Vagina (tissue), 2 donors: Measurements from ENCODE around the gene FLT4. TPM values are rescaled to one million over a fixed set of nuclear protein-coding genes. Genes with fewer than 3 reads are reported as not detected.
"Not testable (repeated sequence)": the region's sequence is repeated elsewhere in the genome, so short reads cannot be mapped to it uniquely, and the experiment has no call there.

Source experiments
- DNase-seq, 2 donors: peaks; one replicate each; pipeline ENCODE4 v3.0.0-alpha.2; 2017; ENCODE audit errors: extremely low spot score in 2 of 2
- H3K27ac ChIP-seq: fragments of 200-600 bp; sonication (generic); one replicate; pipeline ENCODE4 v1.5.1; 2019
- H3K27me3 ChIP-seq: fragments of 200-600 bp; sonication (generic); one replicate; pipeline ENCODE4 v1.5.1; 2019
- H3K36me3 ChIP-seq, 2 donors: fragments of 200-600 bp; sonication (generic); one replicate each; pipeline ENCODE4 v1.5.1; 2017 to 2019
- H3K4me1 ChIP-seq: fragments of 200-600 bp; sonication (generic); one replicate; pipeline ENCODE4 v1.5.1; 2019
- H3K4me3 ChIP-seq, 2 donors: fragments of 200-600 bp; sonication (generic); 1 replicate in 1 of 2; 2 replicates in 1 of 2; pipeline ENCODE4 v1.5.1; 2016 to 2019
- H3K9me3 ChIP-seq: fragments of 200-600 bp; sonication (generic); one replicate; pipeline ENCODE4 v1.5.1; 2019
- POLR2A ChIP-seq, 2 donors: fragments of 450-650 bp; IDR thresholded peaks; one replicate each; pipeline ENCODE4 v1.6.1; 2017; ENCODE audit warnings: antibody characterized with exemption in 2 of 2, mild to moderate bottlenecking in 2 of 2, moderate library complexity in 2 of 2
- POLR2AphosphoS5 ChIP-seq, 2 donors: sonication (generic); formaldehyde crosslinking; IDR thresholded peaks; one replicate each; pipeline ENCODE4 v1.9.0; 2017; ENCODE audit warnings: antibody characterized with exemption in 2 of 2, mild to moderate bottlenecking in 2 of 2, low read depth in 1 of 2; ENCODE audit not compliant: insufficient read depth in 1 of 2
- intact Hi-C: fragments of 100-400 bp; cut with DNase I; formaldehyde crosslinking; loops from one replicate; pipeline ENCODE4 v1.15.1; 2023
- total RNA-seq: library from RNA; depleted of rRNA; stranded (reverse); fragments of >200 nt; gene quantifications from one replicate; pipeline ENCODE4 v1.2.3, GENCODE V29; 2016
- TF ChIP-seq, protein P1 (sequence below), 3 experiments: fragments of 450-650 bp in 2 of 3; fragments of 200-600 bp in 1 of 3; sonication (generic) in 1 of 3; IDR thresholded peaks; one replicate each; pipeline ENCODE4 v1.5.1; 2017 to 2019; ENCODE audit warnings: antibody characterized with exemption in 3 of 3, mild to moderate bottlenecking in 2 of 3, moderate library complexity in 2 of 3

Gene FLT4
- total RNA-seq, 1 donor from 2014 or later: 20.9 TPM

DNA sequence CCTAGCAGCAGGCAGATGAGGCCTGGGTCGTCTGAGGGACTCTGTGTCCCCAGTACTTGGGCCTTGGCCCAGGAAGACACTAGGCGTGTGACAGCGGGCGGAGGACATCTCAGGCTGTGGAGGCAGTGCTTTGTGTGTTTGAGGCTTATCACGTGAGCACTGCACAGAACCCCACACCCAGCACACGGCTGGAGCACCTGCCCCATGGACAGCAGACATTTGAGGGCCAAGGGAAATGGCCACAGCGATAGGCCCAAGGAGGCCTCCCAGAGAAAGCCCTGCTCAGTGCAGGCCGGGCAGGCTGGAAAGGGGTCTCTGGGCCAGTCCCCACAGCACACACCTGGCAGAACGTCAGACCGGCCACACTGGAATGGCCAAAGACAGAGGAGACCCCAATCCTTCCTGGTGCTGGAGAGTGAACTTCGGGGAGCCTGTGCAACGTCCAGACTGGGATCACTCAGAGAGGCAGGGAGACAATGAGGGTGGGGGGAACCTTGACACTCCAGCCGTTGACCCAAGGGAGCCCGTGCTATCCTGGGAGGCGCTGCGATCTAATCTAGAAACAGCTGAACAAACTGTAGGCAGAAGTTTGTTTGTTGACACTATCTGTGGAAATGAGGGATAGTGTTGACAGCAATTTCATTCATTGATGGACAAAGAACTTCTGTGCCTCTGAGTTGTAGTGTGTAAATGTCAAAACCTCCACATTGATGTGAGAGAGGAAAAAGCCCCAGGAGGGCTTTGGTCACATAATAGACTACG lies 19.6 kb upstream of the FLT4 start:
- Histone ChIP-seq H3K9me3 (no peaks in the 10 kb centered on the region), H3K27ac (no peak overlapping the region), H3K27me3 (no peaks in the 10 kb centered on the region), H3K36me3 (no peaks in the 10 kb centered on the region), H3K4me1 (peaks cover 5% of the 10 kb centered on the region), H3K4me3 (no peak overlapping the region)
- TF ChIP-seq POLR2A (IDR thresholded peaks at IDR 0.05): no peak
- no peak for TF ChIP-seq POLR2AphosphoS5 (IDR thresholded peaks at IDR 0.05; ENCODE audit: insufficient read depth in 1 of 2, low read depth in 1 of 2)
- TF ChIP-seq, protein P1, sequence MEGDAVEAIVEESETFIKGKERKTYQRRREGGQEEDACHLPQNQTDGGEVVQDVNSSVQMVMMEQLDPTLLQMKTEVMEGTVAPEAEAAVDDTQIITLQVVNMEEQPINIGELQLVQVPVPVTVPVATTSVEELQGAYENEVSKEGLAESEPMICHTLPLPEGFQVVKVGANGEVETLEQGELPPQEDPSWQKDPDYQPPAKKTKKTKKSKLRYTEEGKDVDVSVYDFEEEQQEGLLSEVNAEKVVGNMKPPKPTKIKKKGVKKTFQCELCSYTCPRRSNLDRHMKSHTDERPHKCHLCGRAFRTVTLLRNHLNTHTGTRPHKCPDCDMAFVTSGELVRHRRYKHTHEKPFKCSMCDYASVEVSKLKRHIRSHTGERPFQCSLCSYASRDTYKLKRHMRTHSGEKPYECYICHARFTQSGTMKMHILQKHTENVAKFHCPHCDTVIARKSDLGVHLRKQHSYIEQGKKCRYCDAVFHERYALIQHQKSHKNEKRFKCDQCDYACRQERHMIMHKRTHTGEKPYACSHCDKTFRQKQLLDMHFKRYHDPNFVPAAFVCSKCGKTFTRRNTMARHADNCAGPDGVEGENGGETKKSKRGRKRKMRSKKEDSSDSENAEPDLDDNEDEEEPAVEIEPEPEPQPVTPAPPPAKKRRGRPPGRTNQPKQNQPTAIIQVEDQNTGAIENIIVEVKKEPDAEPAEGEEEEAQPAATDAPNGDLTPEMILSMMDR (IDR thresholded peaks at IDR 0.05): no peak
- DNase-seq: no peak
- intact Hi-C loops: no loop called here

DNA sequence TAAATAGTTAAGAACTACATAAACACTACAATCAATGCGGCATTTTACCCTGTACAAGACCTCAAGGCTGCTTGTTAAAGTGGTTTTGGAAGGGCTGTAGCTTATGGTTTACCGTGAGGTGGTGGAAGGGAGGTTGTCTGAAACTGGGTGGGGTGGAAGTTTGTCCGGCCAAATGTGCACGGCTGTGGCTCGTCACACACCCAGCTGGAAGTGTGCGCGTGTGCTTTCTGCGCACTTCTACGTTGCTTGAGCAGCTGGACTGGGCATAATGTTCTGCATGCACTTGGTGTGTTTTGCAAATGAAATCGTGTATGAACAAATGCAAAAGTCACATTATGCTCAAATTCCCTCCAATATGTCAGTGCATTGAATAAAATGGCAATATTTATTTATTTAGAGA lies 17.4 kb upstream of the FLT4 start:
- Histone ChIP-seq H3K4me3 (no peak overlapping the region), H3K9me3 (no peaks in the 10 kb centered on the region), H3K4me1 (no peaks in the 10 kb centered on the region), H3K27me3 (no peaks in the 10 kb centered on the region), H3K27ac (no peak overlapping the region), H3K36me3 (no peaks in the 10 kb centered on the region)
- intact Hi-C loops: no loop called here
- no peak for TF ChIP-seq POLR2AphosphoS5 (IDR thresholded peaks at IDR 0.05; ENCODE audit: insufficient read depth in 1 of 2, low read depth in 1 of 2)
- no peak for TF ChIP-seq POLR2A (IDR thresholded peaks at IDR 0.05)
- TF ChIP-seq, protein P1 (IDR thresholded peaks at IDR 0.05): no peak
- no peak for DNase-seq

DNA sequence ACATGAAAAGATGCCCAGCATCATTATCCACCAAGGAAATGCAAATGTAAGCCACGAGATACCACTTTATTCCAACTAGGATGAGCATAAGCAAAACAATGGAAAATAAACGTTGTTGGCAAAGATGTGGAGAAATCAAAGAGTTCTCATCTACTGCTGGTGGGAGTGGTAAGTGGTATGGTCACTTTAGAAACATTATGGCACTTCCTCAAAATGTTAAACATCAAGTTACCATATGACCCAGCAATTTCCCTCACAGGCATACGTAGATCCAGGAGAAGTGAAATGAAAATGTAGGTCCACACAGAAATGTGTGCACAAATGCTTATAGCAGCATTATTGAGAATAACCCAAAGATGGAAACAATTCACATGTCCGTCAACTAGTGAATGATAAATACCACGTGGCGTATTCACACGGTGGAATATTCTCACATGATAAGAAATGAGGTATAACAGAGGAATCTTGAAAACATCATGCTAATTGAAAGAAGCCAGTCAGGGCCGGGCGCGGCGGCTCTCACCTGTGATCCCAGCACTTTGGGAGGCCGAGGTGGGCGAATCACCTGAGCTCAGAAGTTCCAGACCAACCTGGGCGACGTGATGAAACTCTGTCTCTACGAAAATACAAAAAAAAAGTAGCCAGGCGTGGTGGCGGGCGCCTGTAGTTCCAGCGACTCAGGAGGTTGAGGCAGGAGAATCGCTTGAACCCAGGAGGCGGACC lies 16.4 kb upstream of the FLT4 start:
- Histone ChIP-seq H3K9me3 (no peaks in the 10 kb centered on the region), H3K4me1 (no peaks in the 10 kb centered on the region), H3K36me3 (no peaks in the 10 kb centered on the region), H3K27ac (no peak overlapping the region), H3K4me3 (no peak overlapping the region), H3K27me3 (no peaks in the 10 kb centered on the region)
- TF ChIP-seq, protein P1 (IDR thresholded peaks at IDR 0.05): no peak
- TF ChIP-seq POLR2A (IDR thresholded peaks at IDR 0.05): no peak
- no peak for TF ChIP-seq POLR2AphosphoS5 (IDR thresholded peaks at IDR 0.05; ENCODE audit: insufficient read depth in 1 of 2, low read depth in 1 of 2)
- no peak for DNase-seq
- intact Hi-C loops: no loop called here

DNA sequence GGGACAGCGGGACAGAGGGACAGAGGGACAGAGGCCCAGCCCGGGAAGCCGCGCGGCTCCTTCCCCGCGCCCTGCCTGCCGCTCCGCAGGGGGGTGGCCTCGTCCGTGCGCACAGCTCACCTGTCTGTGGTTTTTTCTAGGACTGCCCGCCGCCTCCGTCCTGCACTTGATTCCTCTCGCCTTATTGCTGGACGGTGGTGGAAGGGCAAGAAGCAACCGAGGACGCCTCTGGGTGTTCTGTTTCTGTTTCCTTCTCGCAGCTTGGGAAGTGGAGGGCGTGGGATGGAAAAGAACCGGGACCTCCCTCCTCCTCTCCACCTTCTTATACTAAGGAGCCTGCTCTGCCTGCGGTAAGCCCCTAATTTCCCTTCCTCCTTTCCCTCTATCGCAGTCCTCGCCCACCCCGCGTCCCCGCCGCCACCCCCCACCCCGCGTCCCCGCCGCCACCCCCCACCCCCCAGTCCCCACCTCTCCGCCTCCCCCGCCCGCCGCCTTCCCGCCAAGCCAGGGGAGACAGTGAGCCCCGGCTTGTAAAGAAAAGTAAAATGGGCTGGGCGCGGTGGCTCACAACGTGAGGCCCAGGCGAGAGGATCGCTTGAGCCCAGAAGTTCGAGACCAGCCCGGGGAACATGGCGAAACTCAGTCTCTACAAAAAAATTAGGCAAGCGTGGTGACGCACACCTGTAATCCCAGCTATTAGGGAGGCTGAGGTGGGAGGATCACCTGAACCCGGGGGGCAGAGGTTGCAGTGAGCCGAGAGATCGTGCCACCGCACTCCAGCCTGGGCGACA lies 9.6 kb upstream of the FLT4 start:
- DNase-seq: no peak

DNA sequence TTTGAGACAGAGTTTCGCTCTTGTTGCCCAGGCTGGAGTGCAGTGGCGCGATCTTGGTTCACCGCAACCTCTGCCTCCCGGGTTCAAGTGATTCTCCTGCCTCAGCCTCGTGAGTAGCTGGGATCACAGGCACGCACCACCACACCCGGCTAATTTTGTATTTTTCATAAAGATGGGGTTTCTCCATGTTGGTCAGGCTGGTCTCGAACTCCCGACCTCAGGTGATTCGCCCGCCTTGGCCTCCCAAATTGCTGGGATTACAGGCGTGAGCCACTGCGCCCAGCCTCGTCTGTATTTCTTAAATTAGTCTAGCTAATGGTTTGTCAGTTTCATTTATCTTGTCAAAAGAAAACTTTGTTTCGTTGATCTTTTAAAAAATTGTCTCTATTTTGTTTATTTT lies 5.8 kb upstream of the FLT4 start:
- H3K4me1 ChIP-seq, DNase-seq, H3K36me3 ChIP-seq, H3K27me3 ChIP-seq, intact Hi-C loops, H3K27ac ChIP-seq, H3K9me3 ChIP-seq, H3K4me3 ChIP-seq: not testable (repeated sequence)

More for the DNA sequence above, 9.6 kb upstream of the FLT4 start:
- H3K9me3 ChIP-seq: no peaks in the 10 kb centered on the region
- H3K27me3 ChIP-seq: no peaks in the 10 kb centered on the region
- no peak overlapping the region for H3K27ac ChIP-seq
- H3K4me1 ChIP-seq: no peaks in the 10 kb centered on the region
- TF ChIP-seq, protein P1 (IDR thresholded peaks at IDR 0.05): no peak
- intact Hi-C loops: no loop called here
- no peak overlapping the region for H3K4me3 ChIP-seq
- H3K36me3 ChIP-seq: no peaks in the 10 kb centered on the region
